ENCODE results near the gene MRPS31. TPM values are rescaled to one million over a fixed set of nuclear protein-coding genes. Genes with fewer than 3 reads are reported as not detected.

The MRPS31 gene
- polyA plus RNA-seq, 1 donor (not counting 4 experiments of a cell fraction or from before 2014, with no cell fraction given), result 27.2 TPM

- dilution Hi-C loops (cut with MboI; ENCODE audit: extremely low pct_ligation_motif_present, low sequenced_read_pairs), result no loop called here
- Histone ChIP-seq H3K4me3 (ENCODE audit: control insufficient read depth in 2 of 3, extremely low read depth in 1 of 3, insufficient read depth in 2 of 3, low read depth in 1 of 3, low read length in 3 of 3) (no peak overlapping the region), H4K20me1 (ENCODE audit: control insufficient read depth, extremely low read depth, insufficient read depth, low read length) (no peaks in the 10 kb centered on the region), H3K4me1 (ENCODE audit: control insufficient read depth, extremely low read depth, insufficient read depth, low read length) (peaks cover 14% of the 10 kb centered on the region), H3K9me1 (ENCODE audit: control insufficient read depth, extremely low read depth, insufficient read depth, low read length) (no peaks in the 10 kb centered on the region), H3K9ac (ENCODE audit: control insufficient read depth, extremely low read depth, insufficient read depth, low read length) (no peak overlapping the region), H2AFZ (ENCODE audit: control insufficient read depth, low read length) (no peak overlapping the region), H3K4me2 (ENCODE audit: control insufficient read depth, extremely low read depth, insufficient read depth, low read depth, low read length) (no peak overlapping the region), H3K27me3 (ENCODE audit: control insufficient read depth, extremely low read depth, insufficient read depth, low read length) (no peaks in the 10 kb centered on the region), H3K36me3 (ENCODE audit: control insufficient read depth in 2 of 2, extremely low read depth in 1 of 2, insufficient read depth in 2 of 2, low read length in 2 of 2) (no peaks in the 10 kb centered on the region), H3K9me3 (ENCODE audit: control insufficient read depth, low read depth, low read length) (no peaks in the 10 kb centered on the region), H3K79me2 (ENCODE audit: control insufficient read depth, insufficient read depth, low read length) (no peaks in the 10 kb centered on the region), H3K27ac (ENCODE audit: control insufficient read depth, insufficient read depth, low read length) (no peak overlapping the region)
- TF ChIP-seq CTCF (optimal IDR thresholded peaks at IDR 0.05 in 1 of 3, IDR thresholded peaks at IDR 0.05 in 1 of 3, conservative IDR thresholded peaks at IDR 0.05 in 1 of 3; ENCODE audit: extremely low read depth in 1 of 3, insufficient read depth in 2 of 3, low read length in 3 of 3), result no peak
- no peak for TF ChIP-seq EZH2 (IDR thresholded peaks at IDR 0.05; ENCODE audit: low read length)
- no peak for DNase-seq (ENCODE audit: low read depth, low spot score)
- no peak for FAIRE-seq
Observed at GRCh38 chr13:40779049-40779448, 8.1 kb upstream of the MRPS31 start.

- Histone ChIP-seq H3K9ac (ENCODE audit: control insufficient read depth, extremely low read depth, insufficient read depth, low read length) (no peak overlapping the region), H3K4me2 (ENCODE audit: control insufficient read depth, extremely low read depth, insufficient read depth, low read depth, low read length) (no peak overlapping the region), H3K27ac (ENCODE audit: control insufficient read depth, insufficient read depth, low read length) (no peak overlapping the region), H3K36me3 (ENCODE audit: control insufficient read depth in 2 of 2, extremely low read depth in 1 of 2, insufficient read depth in 2 of 2, low read length in 2 of 2) (no peaks in the 10 kb centered on the region), H3K27me3 (ENCODE audit: control insufficient read depth, extremely low read depth, insufficient read depth, low read length) (no peaks in the 10 kb centered on the region), H3K4me3 (ENCODE audit: control insufficient read depth in 2 of 3, extremely low read depth in 1 of 3, insufficient read depth in 2 of 3, low read depth in 1 of 3, low read length in 3 of 3) (no peak overlapping the region), H3K79me2 (ENCODE audit: control insufficient read depth, insufficient read depth, low read length) (no peaks in the 10 kb centered on the region), H3K9me1 (ENCODE audit: control insufficient read depth, extremely low read depth, insufficient read depth, low read length) (no peaks in the 10 kb centered on the region), H4K20me1 (ENCODE audit: control insufficient read depth, extremely low read depth, insufficient read depth, low read length) (no peaks in the 10 kb centered on the region), H3K9me3 (ENCODE audit: control insufficient read depth, low read depth, low read length) (no peaks in the 10 kb centered on the region), H2AFZ (ENCODE audit: control insufficient read depth, low read length) (peak overlapping the region; percentile 45), H3K4me1 (ENCODE audit: control insufficient read depth, extremely low read depth, insufficient read depth, low read length) (peaks cover 14% of the 10 kb centered on the region)
- TF ChIP-seq CTCF (optimal IDR thresholded peaks at IDR 0.05 in 1 of 3, IDR thresholded peaks at IDR 0.05 in 1 of 3, conservative IDR thresholded peaks at IDR 0.05 in 1 of 3; ENCODE audit: extremely low read depth in 1 of 3, insufficient read depth in 2 of 3, low read length in 3 of 3) (no peak), EZH2 (IDR thresholded peaks at IDR 0.05; ENCODE audit: low read length) (no peak)
- FAIRE-seq (no peak), DNase-seq (ENCODE audit: low read depth, low spot score) (no peak)
- dilution Hi-C loops (cut with MboI; ENCODE audit: extremely low pct_ligation_motif_present, low sequenced_read_pairs), result no loop called here
Observed at GRCh38 chr13:40777809-40778175, 6.8 kb upstream of the MRPS31 start.

All from keratinocyte (primary cell).